MCF 10A (cell line): Measurements from ENCODE around the gene TEX44. TPM values are rescaled to one million over a fixed set of nuclear protein-coding genes. Genes with fewer than 3 reads are reported as not detected.

Experiments
- BruUV-seq: library from RNA; stranded (reverse); fragments of 400-500 nt; replicated peaks from 2 replicates; lab custom pipeline; 2021; lab: Mats Ljungman, UMichigan
- CTCF ChIA-PET: fragments of 300-600 bp; sonication (Branson Sonifier 250); formaldehyde crosslinking; extraction: SDS; loops from one replicate; lab custom pipeline; 2021; ENCODE audit warnings: antibody characterized with exemption, inconsistent platforms; lab: Yijun Ruan, JAX
- POLR2A ChIA-PET: fragments of 300-600, 350-650 bp; sonication (Branson Sonifier 250); formaldehyde crosslinking; extraction: SDS; loops from one replicate; lab custom pipeline; 2020; ENCODE audit warnings: antibody characterized with exemption, inconsistent platforms; lab: Yijun Ruan, JAX
- DNase-seq: peaks from one replicate; pipeline ENCODE4 v3.0.0-alpha.2; 2018; ENCODE audit not compliant: unreplicated experiment
- H3K27ac Mint-ChIP-seq: one replicate; pipeline ENCODE4 v1.8.0; 2022; ENCODE audit warnings: mild to moderate bottlenecking, low read depth, mixed read lengths; ENCODE audit not compliant: unreplicated experiment
- H3K27me3 Mint-ChIP-seq: one replicate; pipeline ENCODE4 v1.8.0; 2022; ENCODE audit warnings: mixed read lengths; ENCODE audit not compliant: insufficient read depth, unreplicated experiment
- H3K36me3 Mint-ChIP-seq: one replicate; pipeline ENCODE4 v1.8.0; 2022; ENCODE audit warnings: mild to moderate bottlenecking, moderate library complexity, mixed read lengths; ENCODE audit not compliant: insufficient read depth, unreplicated experiment
- H3K4me1 Mint-ChIP-seq: one replicate; pipeline ENCODE4 v1.8.0; 2022; ENCODE audit warnings: mixed read lengths; ENCODE audit not compliant: insufficient read depth, unreplicated experiment
- H3K4me3 Mint-ChIP-seq: one replicate; pipeline ENCODE4 v1.8.0; 2022; ENCODE audit warnings: mild to moderate bottlenecking, moderate library complexity, mixed read lengths; ENCODE audit not compliant: unreplicated experiment
- H3K9me3 Mint-ChIP-seq: one replicate; pipeline ENCODE4 v1.8.0; 2022; ENCODE audit warnings: mixed read lengths; ENCODE audit not compliant: unreplicated experiment
- CTCF ChIP-seq: fragments of 200-600 bp; IDR thresholded peaks from one replicate; pipeline ENCODE4 v1.8.0; 2022; ENCODE audit warnings: antibody characterized with exemption, mild to moderate bottlenecking; ENCODE audit not compliant: unreplicated experiment
- intact Hi-C: fragments of 100-400 bp; cut with micrococcal nuclease; formaldehyde crosslinking; loops from 2 replicates; pipeline ENCODE4 v1.14.1; 2022
- total RNA-seq: library from RNA; stranded (reverse); gene quantifications from 2 replicates; pipeline ENCODE4 v1.2.3, GENCODE V29; 2022

The TEX44 gene
- total RNA-seq, 1 experiment from 2014 or later, result not detected

DNA sequence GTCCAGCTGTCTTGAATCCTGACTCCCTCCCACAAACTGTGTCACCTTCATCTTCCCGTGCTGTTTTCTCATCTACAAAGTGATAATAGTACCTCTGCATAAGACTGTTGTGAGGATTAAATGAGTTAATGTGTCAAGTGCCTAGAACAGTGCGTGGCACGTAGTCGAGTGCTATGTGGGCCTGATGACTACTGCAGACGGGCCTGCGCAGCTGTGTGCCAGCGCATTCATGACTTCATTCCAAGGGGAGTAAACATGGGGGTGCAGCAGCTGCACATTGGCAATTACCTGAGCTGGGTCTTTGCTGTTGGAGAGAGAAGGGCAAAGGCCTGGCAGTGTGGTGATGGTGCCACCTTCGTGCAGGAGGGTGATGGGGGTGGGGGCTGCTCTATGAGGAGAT lies 5.0 kb downstream of the TEX44 start:
- Mint-ChIP-seq H3K4me3 (no peak overlapping the region), H3K27me3 (no peaks in the 10 kb centered on the region), H3K4me1 (peaks cover 5% of the 10 kb centered on the region), H3K9me3 (no peaks in the 10 kb centered on the region), H3K36me3 (no peaks in the 10 kb centered on the region), H3K27ac (no peak overlapping the region)
- ChIA-PET POLR2A (no interaction called here), CTCF (interaction anchor here (0.6 to 5.8 kb wide), 4 partner anchors 34 to 508 kb away, joined by 3 to 74 read pairs (median 3); no protein-coding TSS in a partner anchor)
- no peak for DNase-seq
- BruUV-seq, result no TSS peak
- intact Hi-C loops, result no loop called here
- TF ChIP-seq CTCF, result no peak

GRCh38 chr2:231600619-231601355 lies 8.1 kb downstream of the TEX44 start:
- ChIA-PET CTCF (interaction anchor here (0.6 to 5.8 kb wide), 30 partner anchors 10 to 135 kb away, joined by 3 to 74 read pairs (median 4); no protein-coding TSS in a partner anchor), POLR2A (interaction anchor here (1.0 to 1.4 kb wide), 5 partner anchors 12 to 136 kb away, joined by 3 to 11 read pairs (median 8); partner anchors contain the start of gene NCL)
- H3K36me3 Mint-ChIP-seq, result no peaks in the 10 kb centered on the region
- TF ChIP-seq CTCF, result no peak
- no peak for DNase-seq
- H3K27ac Mint-ChIP-seq, result no peak overlapping the region
- H3K4me1 Mint-ChIP-seq, result peaks cover 11% of the 10 kb centered on the region
- no peaks in the 10 kb centered on the region for H3K27me3 Mint-ChIP-seq
- no TSS peak for BruUV-seq
- no peaks in the 10 kb centered on the region for H3K9me3 Mint-ChIP-seq
- intact Hi-C loops, result loop anchor here (1.0 kb wide), 2 partner anchors 37 to 83 kb away; no protein-coding TSS in a partner anchor
- H3K4me3 Mint-ChIP-seq, result no peak overlapping the region

GRCh38 chr2:231601356-231602229 lies 8.9 kb downstream of the TEX44 start:
- Mint-ChIP-seq H3K27ac (no peak overlapping the region), H3K27me3 (no peaks in the 10 kb centered on the region), H3K4me1 (peaks cover 11% of the 10 kb centered on the region), H3K36me3 (no peaks in the 10 kb centered on the region), H3K4me3 (no peak overlapping the region), H3K9me3 (no peaks in the 10 kb centered on the region)
- ChIA-PET POLR2A (interaction anchor here (0.6 to 1.4 kb wide), 8 partner anchors 11 to 147 kb away, joined by 3 to 11 read pairs (median 4); partner anchors contain the start of gene NCL), CTCF (interaction anchor here (0.6 to 5.8 kb wide), 31 partner anchors 11 to 1726 kb away, joined by 3 to 74 read pairs (median 4); no protein-coding TSS in a partner anchor)
- DNase-seq, result peak; percentile 85
- no TSS peak for BruUV-seq
- intact Hi-C loops, result loop anchor here (1.0 kb wide), 2 partner anchors 38 to 84 kb away; no protein-coding TSS in a partner anchor
- peak; percentile 89 for TF ChIP-seq CTCF
